Vagina (tissue), 2 donors: Measurements from ENCODE around the gene OR52A1.

Experiments used
- CTCF ChIP-seq, 3 experiments: fragments of 450-650 bp in 2 of 3; fragments of 200-600 bp in 1 of 3; sonication (generic) in 1 of 3; IDR thresholded peaks; one replicate each; pipeline ENCODE4 v1.5.1; 2017 to 2019; ENCODE audit warnings: antibody characterized with exemption in 3 of 3, mild to moderate bottlenecking in 2 of 3, moderate library complexity in 2 of 3
- POLR2A ChIP-seq, 2 donors: fragments of 450-650 bp; IDR thresholded peaks; one replicate each; pipeline ENCODE4 v1.6.1; 2017; ENCODE audit warnings: antibody characterized with exemption in 2 of 2, mild to moderate bottlenecking in 2 of 2, moderate library complexity in 2 of 2
- POLR2AphosphoS5 ChIP-seq, 2 donors: sonication (generic); formaldehyde crosslinking; IDR thresholded peaks; one replicate each; pipeline ENCODE4 v1.9.0; 2017; ENCODE audit warnings: antibody characterized with exemption in 2 of 2, mild to moderate bottlenecking in 2 of 2, low read depth in 1 of 2; ENCODE audit not compliant: insufficient read depth in 1 of 2

GRCh38 chr11:5136261-5136660 lies 18.3 kb downstream of the OR52A1 start:
- TF ChIP-seq CTCF (IDR thresholded peaks at IDR 0.05) (no peak), POLR2A (IDR thresholded peaks at IDR 0.05) (no peak), POLR2AphosphoS5 (IDR thresholded peaks at IDR 0.05; ENCODE audit: insufficient read depth in 1 of 2, low read depth in 1 of 2) (no peak)
